Uterus (tissue), 4 donors: ENCODE data around the gene BUB1B. TPM values are rescaled to one million over a fixed set of nuclear protein-coding genes. Genes with fewer than 3 reads are reported as not detected.
"Not testable (repeated sequence)": the region's sequence is repeated elsewhere in the genome, so short reads cannot be mapped to it uniquely, and the experiment has no call there.

Experiments used
- DNase-seq, 2 donors: peaks; one replicate each; pipeline ENCODE4 v3.0.0-alpha.2; 2019 to 2020
- H3K27ac ChIP-seq, 2 donors: fragments of 200-600 bp; sonication (generic); 1 replicate in 1 of 2; 2 replicates in 1 of 2; pipeline ENCODE4 v1.5.1; 2016 to 2018
- H3K27me3 ChIP-seq, 2 donors: fragments of 200-600 bp; sonication (generic); one replicate each; pipeline ENCODE4 v1.5.1; 2018 to 2019; ENCODE audit warnings: control low read depth in 1 of 2
- H3K36me3 ChIP-seq, 2 donors: fragments of 200-600 bp; sonication (generic); one replicate each; pipeline ENCODE4 v1.5.1; 2019; ENCODE audit warnings: control low read depth in 1 of 2
- H3K4me1 ChIP-seq, 2 donors: fragments of 200-600 bp; sonication (generic); one replicate each; pipeline ENCODE4 v1.5.1; 2018 to 2019; ENCODE audit warnings: control low read depth in 1 of 2
- H3K4me3 ChIP-seq, 2 donors: fragments of 200-600 bp; sonication (generic); 1 replicate in 1 of 2; 2 replicates in 1 of 2; pipeline ENCODE4 v1.5.1; 2018 to 2019; ENCODE audit warnings: mild to moderate bottlenecking in 1 of 2
- H3K9me3 ChIP-seq, 2 donors: fragments of 200-600 bp; sonication (generic); one replicate each; pipeline ENCODE4 v1.5.1; 2019; ENCODE audit warnings: control low read depth in 1 of 2
- CTCF ChIP-seq, 4 experiments: fragments of 200-600 bp in 2 of 4; fragments of 450-650 bp in 2 of 4; sonication (generic) in 2 of 4; IDR thresholded peaks; one replicate each; pipeline ENCODE4 v1.5.1; 2016 to 2019; ENCODE audit warnings: antibody characterized with exemption in 4 of 4, mild to moderate bottlenecking in 2 of 4, moderate library complexity in 1 of 4
- POLR2A ChIP-seq, 2 donors: fragments of 450-650 bp; IDR thresholded peaks; one replicate each; pipeline ENCODE4 v1.6.1; 2016; ENCODE audit warnings: antibody characterized with exemption in 2 of 2, mild to moderate bottlenecking in 1 of 2, moderate library complexity in 1 of 2
- intact Hi-C: fragments of 100-400 bp; cut with DNase I; formaldehyde crosslinking; loops from one replicate; pipeline ENCODE4 v1.15.1; 2023; ENCODE audit warnings: low total_unique reads
- total RNA-seq, 4 donors: library from RNA; depleted of rRNA in 3 of 4; stranded (reverse); fragments of >200 nt in 3 of 4; gene quantifications; one replicate each; pipeline versions ENCODE4 v1.1.0 to v1.2.4, GENCODE V29; 2014 to 2023
- donor health status: DM: yes; HTN: yes; CAD: no.

The BUB1B gene
- total RNA-seq: 10 to 100 TPM in 1 of 4 donors, under 1 TPM in 1, not detected in 2; under 0.01 to 31.5 TPM

- Histone ChIP-seq H3K36me3 (no peaks in the 10 kb centered on the region), H3K27ac (no peak within 1 kb of the TSS), H3K4me3 (peak within 1 kb of the TSS; percentile 39 to 49), H3K27me3 (no peaks in the 10 kb centered on the region), H3K9me3 (no peaks in the 10 kb centered on the region), H3K4me1 (peaks cover 0 to 3% of the 10 kb centered on the region in 2 donors)
- peak; percentile 92 to 93 for DNase-seq
- intact Hi-C loops: no loop called here
- TF ChIP-seq POLR2A (IDR thresholded peaks at IDR 0.05): no peak
- TF ChIP-seq CTCF (IDR thresholded peaks at IDR 0.05): no peak
Observed at GRCh38 chr15:40160689-40161688, at the start of gene BUB1B. Gene BUB1B (plus strand): TSS chr15:40161069. CDS start chr15:40161221, 152 bp downstream.

DNA sequence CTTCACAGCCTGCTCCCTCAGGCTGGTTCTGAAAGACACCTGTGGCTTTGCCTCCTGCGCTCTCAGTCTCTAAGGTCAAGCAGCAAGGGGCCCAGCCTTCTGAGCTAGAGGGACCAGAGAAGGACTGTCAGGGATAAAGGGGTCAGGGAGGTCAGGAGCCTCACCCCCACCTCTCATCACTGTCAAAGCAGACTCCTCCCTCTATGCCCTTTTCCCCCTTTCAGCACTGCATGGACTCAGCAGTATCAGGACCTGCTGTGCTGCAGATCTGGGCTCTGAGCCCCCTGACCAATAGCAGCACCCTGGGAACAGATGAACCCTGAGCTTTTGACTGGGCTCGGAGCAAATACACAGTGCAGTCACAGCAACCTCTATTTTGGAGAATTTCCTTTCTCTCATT lies 49.0 kb upstream of the BUB1B start:
- Histone ChIP-seq H3K27ac (no peak overlapping the region), H3K4me1 (peaks cover 0 to 9% of the 10 kb centered on the region in 2 donors), H3K4me3 (no peak overlapping the region), H3K27me3 (no peaks in the 10 kb centered on the region), H3K9me3 (no peaks in the 10 kb centered on the region), H3K36me3 (no peaks in the 10 kb centered on the region)
- DNase-seq: no peak
- no peak for TF ChIP-seq POLR2A (IDR thresholded peaks at IDR 0.05)
- no peak for TF ChIP-seq CTCF (IDR thresholded peaks at IDR 0.05)
- intact Hi-C loops: no loop called here

DNA sequence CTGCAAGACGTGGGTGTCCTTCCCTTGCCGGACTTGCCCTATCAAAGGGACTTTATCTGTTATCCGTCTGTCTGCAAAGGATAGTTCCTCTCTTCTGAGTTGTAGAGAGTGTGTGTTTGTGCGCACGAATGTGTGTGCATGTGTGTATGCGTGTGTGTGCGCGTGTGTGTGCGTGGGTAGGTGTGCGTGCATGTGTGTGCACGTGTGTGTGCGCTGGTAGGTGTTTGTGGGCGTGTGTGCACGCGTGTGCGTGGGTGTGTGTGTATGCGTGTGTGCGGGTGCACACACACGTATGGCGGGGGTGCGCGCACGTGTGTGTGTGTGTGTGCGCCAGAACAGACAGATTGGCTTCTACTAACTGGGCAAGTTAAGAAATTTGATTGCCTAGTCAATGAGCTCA lies 48.1 kb upstream of the BUB1B start:
- H3K27me3 ChIP-seq: no peaks in the 10 kb centered on the region
- no peaks in the 10 kb centered on the region for H3K9me3 ChIP-seq
- intact Hi-C loops: no loop called here
- TF ChIP-seq CTCF (IDR thresholded peaks at IDR 0.05) (no peak), POLR2A (IDR thresholded peaks at IDR 0.05) (no peak)
- no peak overlapping the region for H3K4me3 ChIP-seq
- DNase-seq: no peak
- H3K27ac ChIP-seq: no peak overlapping the region
- H3K36me3 ChIP-seq: no peaks in the 10 kb centered on the region
- H3K4me1 ChIP-seq: peaks cover 0 to under 1% of the 10 kb centered on the region in 2 donors

DNA sequence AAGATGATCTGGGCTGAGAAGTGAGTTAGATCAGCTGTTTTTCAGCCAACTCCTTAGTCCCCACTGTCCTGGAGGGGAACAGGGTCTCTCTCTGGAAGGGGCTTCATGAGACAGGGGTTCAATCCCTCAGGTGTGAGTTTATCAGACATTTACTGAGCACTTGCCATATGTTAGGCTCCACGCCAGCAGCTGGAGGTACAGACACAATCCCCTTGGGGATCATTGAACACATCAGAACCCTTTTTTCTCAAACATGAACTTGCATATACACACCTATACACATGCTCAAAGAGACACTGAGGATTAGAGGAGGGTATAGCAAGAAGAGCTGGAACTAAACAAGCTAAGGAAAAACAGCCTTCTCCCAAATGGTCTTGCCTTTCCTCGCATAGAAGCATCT lies 46.7 kb upstream of the BUB1B start:
- Histone ChIP-seq H3K4me3 (no peak overlapping the region), H3K9me3 (no peaks in the 10 kb centered on the region), H3K27ac (no peak overlapping the region), H3K27me3 (no peaks in the 10 kb centered on the region), H3K36me3 (no peaks in the 10 kb centered on the region), H3K4me1 (no peaks in the 10 kb centered on the region)
- TF ChIP-seq POLR2A (IDR thresholded peaks at IDR 0.05) (no peak), CTCF (IDR thresholded peaks at IDR 0.05) (no peak)
- no peak for DNase-seq
- intact Hi-C loops: no loop called here

DNA sequence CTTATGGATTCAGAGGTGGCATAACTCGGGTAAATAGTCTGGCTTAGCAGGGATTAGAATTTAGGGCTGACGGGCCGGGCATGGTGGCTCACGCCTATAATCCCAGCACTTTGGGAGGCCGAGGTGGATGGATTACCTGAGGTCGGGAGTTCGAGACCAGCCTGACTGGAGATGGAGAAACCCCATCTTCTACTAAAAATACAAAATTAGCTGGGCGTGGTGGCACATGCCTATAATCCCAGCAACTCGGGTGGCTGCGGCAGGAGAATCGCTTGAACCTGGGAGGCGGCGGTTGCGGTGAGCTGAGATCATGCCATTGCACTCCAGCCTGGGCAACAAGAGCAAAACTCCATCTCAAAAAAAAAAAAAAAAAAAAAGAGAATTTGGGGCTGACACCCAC lies 45.8 kb upstream of the BUB1B start:
- intact Hi-C loops, H3K27ac ChIP-seq, H3K4me3 ChIP-seq, H3K27me3 ChIP-seq, H3K4me1 ChIP-seq, DNase-seq, H3K36me3 ChIP-seq, H3K9me3 ChIP-seq: not testable (repeated sequence)
